22Rv1 (cell line): ENCODE data around the gene HARBI1.

Experiments
- CTCF ChIP-seq: fragments of 450-650 bp; IDR thresholded peaks from 2 replicates; pipeline ENCODE4 v1.5.1; 2017; ENCODE audit warnings: mild to moderate bottlenecking
- ZFX ChIP-seq: fragments of 450-650 bp; IDR thresholded peaks from 2 replicates; pipeline ENCODE4 v1.6.1; 2017; ENCODE audit warnings: antibody characterized with exemption, borderline replicate concordance

- TF ChIP-seq CTCF (no peak), ZFX (no peak)
Observed at GRCh38 chr11:46618837-46619236, 1.8 kb upstream of the HARBI1 start.
